ENCODE results near the gene CCER1.

Gene CCER1

DNA sequence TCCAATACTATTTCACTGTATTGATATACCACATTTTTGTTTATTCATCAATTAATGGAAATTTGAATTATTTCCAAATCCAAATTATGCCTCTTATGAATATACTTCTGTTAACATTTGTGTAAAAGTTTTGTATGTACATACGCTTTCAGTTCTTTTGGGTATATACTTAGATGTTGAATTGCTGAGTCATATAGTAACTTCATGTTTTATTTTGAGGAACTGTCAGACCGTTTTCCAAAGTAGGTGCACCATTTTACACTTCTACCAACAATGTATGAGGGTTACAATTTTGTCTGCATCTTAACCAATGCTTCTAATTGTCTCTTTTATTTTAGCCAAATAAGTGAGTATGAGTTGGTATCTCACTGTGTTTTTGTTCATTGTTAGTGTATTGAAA is 10.2 kb upstream of the CCER1 start:
- DNase-seq = no peak

DNA sequence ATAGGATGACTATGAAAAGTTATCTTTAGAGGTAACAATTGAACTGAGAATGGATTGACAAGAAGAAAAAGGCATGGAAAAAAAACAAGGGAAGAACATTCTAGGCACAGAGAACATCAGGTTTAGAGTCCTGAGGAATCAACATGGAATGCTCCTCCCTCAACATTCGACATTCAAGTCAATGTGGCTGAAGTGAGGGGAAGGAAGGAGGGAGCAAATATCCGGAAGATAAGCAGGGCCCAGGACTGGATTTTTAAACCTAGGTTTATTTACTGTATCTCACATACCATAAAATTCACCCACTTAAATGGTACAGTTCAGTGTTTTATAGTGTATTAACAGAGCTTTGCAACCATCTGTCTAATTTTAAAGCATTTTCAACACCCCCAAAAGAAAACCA is 9.6 kb upstream of the CCER1 start:
- no peak for DNase-seq

DNA sequence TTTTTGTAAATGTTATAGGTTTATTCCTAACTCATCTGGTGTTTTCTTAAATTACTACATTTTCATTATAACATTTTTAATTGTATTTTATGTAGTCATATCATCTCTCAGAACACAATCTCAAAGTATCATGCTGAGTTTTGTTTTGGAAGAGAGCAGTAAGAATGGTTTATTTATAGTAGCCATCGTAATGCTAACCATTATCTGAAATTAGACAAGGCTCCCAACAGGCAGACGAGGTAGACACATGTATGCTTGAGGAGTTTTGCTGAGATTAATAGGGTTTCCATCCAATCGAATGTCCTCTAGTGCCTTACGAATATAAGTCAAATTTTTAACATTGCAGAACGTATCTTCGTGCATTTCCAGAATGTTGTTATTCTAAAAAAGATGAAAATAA is 9.0 kb upstream of the CCER1 start:
- no peak for DNase-seq

DNA sequence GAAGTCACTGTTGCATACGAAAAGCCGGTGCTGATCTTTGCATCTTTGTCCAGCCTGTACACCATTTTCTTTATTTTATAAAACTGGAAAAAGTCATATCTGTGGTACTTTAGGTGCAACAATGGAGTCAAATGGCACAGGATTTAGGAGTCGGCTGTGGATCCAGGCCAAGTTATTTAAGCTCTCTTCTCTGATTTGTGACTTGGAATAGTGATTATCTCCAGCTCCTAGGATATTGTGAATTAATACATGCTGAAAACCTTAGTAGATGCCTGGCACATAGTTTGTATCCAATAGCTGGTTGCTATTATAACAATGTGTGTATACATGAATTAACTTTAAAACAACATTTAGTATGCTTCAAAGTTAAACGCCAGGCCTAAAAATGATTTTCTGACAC is 6.2 kb upstream of the CCER1 start:
- no peak for DNase-seq

DNA sequence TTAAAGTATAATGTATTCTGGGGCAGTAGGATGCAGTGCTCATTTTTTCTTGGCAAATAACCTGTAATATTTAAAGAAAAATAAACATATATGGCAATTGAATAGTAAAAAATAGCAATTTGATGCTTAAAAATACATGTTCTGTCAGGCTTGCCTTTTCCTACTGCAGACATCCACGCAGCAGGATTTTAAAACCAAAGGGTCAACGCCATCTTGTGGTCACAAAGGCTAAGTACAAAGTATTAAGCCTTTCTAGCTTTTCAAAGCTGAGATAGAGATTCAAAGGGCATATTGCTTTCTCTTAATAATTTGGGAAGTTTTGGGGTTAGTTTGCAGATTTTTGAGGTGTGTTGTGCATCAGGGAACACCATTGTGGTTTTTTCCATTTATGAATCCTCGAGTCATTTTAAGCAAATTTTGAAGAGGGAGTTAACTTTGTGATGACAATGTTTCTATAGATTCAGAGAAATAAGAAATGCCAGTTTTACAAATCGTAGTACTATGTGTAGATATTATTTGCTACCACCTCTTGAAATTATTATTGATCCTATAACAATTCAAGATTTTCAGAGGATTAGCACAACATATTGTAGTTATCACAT is 4.7 kb upstream of the CCER1 start:
- no peak for DNase-seq

DNA sequence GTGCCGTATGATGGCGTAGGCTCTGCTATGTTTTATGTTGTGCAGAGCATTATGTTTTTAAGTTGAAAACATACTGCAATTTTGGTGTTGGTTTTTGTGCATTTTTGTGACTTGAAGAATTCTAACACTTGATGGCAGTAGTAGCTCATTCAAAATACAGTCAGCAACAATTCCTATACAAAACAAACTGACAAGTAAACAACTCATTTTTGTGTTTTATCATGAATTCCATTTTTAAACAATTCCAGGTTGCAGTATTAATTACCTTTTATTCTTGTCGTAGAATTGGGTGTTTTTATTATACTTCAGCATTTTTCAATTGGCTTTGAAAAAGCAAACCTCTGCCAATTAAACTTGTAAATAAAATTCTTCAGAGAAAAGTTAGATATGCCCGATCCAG is 4.1 kb upstream of the CCER1 start:
- no peak for DNase-seq

DNA sequence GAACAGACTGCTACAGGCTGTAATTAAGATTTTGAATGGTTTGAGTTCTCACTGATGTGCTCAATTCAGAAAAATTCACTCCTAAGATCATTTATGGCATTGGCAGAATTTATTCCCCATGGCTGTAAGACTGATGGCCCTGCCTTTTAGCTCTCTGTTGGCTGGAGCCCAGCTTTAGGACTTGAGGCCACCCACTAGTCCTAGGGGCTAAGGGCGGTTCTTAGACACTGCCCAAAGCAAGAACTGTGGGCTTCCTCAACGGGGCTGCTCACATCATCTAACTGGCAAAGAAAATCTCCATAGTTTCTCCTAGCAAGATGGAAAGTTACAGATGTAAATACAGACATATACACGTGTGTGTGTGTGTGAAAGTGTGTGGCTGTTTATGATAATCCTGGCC is 3.4 kb upstream of the CCER1 start:
- no peak for DNase-seq

DNA sequence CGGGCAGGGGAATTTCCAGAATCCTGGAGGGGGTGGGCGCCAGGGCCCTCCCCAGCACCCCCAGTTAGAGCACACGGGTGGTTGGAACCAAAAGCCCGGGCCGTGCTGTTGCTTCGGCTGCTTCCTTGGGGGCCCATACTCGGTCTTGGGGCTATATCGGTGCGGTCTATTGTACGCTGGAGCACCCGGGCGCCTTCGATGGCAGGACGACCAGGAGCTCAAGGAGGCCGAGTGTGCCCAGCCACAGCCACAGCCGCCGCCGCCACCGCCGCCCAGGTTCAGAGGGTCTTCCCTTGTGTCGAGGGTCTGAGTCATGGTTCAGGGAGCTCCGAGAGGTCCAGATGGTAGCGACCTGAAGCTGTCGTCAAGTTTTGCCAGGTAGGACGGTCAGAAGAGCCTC is 548 bp downstream of the CCER1 start:
- no peak for DNase-seq

DNA sequence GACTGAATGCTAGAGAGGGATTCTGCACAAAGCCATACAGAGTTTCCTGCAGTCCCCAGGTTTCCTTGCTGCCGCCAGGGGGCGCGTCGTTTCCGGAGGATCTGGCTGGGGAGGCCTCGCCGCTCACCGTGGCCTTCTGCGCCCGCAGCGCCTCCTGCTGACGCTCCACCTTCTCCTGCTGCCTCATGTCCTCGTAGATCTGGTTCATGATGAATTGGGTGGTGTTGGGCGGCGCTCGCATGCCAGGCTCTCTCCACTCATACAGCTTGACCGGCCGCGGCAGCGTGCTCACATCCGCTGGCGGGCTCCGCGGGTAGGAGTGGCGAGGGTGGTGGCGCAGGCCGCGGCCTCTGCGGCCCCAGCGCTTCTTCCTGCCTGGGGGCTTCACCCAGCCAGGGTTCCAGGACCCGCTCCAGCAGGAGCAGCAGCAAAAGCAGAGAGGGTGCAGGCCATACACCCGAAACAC is 987 bp downstream of the CCER1 start:
- no peak for DNase-seq

DNA sequence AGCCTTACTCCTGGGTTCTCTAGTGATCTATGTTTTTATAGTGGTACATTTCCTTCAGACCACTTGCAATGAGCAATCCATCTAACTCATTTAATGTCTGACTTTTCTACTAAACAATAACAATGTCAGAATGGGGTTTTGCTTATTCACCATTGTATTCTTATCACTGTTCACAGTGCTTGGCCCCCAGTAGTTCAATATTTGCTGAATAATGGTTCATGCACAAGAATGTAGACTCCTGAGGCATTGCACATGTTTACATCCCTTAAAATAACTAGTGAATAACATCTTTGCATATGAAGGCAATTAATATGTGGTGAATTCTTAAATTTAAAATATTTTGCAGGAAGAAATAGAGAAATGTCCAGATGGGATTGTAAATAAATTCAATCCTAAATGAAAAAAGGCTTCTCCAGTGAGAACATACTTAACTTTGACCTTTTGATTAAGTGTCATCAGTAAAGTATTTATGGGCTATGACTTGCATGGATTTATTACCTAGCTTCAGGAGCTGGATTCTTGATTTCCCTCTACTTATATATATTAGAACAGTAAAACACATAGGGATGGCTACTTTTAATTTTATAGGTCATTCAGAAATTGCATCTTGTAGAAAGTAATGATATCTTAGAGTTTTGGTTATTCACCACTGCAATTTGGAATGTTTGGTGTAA is 3.4 kb downstream of the CCER1 start:
- DNase-seq = no peak

DNA sequence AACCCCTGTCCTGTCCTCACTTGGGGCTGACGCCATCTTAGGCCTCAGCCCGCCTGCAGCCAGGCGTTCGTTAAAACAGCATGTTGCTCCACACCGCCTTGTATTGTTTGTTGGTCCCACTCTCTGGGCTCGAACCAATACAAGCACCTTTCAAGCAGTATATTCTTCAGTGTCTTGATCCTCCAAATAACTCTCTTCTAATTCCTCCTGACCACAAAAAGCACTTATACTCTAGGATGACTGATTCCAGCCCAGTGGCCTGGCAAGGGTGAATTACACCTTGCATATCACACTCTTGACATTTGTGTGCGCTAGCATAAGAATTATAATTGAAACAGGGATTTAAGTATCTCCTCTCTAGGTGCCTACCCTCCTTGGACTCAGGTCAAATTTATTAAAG is 7.1 kb downstream of the CCER1 start:
- DNase-seq = no peak

DNA sequence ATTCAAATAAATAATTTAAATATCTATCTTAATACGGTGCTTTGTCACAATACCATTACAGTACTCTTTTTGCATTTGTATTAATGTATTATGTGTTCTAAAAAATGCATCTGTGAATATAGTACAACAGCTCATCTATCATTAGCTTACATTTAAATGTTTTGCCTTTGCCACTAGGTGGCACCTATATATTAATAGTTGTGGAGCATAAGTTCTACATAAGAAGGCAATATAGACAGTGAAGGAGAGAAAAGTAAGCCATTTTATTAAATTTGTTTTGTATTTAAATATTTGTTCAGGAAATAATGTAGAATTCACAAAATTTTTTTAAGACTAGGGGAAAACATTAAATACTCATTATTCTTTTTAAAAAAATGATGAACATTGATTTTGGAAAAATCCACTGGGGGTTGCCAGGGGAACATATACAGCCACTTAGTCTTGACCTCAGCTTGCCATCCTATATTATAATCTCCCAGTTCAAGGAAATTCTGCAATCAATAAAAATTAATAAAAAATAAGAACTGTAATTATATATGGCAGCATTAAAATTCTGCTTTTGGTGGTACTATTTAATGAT is 9.8 kb downstream of the CCER1 start:
- DNase-seq = no peak

DNA sequence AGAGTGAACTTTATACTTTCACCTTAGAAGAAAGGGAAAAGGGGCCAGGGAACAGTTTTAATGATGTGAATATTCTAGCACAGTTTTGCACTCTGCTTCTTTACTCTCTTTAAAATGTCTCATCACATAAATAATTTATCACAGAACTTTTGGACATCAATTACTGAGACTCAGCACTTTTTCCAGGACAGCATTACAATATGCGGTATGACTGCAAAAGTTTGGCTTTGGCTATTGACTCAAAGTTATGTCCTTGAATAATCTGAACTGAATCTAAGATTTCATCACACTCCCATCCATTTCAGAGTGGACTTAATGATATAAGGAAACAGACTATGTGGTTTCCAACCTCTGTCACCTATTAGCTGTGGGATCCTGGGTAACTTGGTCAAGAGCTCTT is 11.7 kb downstream of the CCER1 start:
- DNase-seq = no peak

DNA sequence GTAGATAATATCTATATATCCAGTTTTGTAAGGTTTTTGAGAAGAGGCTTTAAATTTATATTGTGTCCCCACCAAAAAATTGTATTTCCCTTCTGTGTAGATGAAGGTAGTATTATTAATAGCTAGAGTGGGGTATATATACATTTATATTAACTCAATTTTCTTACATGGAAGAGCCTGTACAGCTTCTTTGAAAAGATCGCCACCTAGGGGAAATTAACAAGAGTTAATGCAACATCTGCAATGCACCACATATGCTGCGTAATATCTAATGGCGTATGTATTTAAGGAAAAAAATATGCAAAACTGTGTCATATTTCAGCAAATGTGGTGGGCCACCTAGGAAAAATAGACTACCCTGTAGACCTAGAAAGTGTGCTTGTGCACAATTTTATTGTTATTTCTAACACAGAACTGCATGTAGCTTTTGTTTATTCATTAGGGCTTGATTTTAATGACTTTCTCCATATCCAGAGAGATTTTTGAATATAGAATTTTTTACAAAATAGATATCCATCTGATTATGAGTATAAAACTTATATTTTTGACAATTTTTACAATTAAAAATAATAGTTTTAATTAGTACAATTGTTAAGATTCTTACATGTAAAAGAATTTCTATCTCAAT is 14.0 kb downstream of the CCER1 start:
- no peak for DNase-seq

DNA sequence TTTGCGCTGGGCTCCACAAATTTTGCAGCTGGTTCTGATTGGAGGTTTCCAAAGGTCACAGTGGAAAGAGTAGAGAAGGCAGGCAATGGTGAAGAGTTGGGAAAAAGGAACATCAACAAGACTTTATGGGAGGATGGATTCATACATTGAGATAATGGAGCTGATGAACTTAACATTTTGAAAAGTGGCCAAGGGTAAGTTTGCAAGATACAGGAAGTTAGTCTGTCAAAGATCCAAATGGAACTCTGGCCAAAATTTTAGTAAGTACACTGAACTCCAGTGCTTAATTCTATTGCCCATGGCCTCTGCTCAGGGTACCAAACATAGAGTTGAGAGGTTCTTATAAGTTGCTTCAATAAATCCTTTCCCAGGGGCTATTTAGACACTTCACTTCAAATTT is 15.6 kb downstream of the CCER1 start:
- no peak for DNase-seq

DNA sequence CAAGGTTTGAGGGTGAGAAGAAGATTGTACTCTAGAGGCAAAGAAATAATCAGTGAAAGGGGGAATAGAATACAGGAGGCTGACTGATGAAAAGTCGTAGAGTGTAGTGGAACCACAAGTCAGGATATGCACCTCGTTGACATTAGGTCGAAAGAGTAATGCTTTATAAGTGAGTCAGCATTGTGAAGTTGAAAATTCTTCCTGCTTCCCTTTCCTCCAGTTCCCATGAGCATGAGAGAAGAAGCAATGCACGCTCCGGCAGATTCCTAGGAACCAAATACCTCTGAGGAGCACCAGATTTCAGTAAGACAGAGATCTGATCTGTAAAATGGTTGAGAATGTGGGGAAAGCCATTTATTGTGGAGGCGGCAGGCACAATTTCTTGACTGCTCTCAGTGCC is 16.5 kb downstream of the CCER1 start:
- no peak for DNase-seq

DNA sequence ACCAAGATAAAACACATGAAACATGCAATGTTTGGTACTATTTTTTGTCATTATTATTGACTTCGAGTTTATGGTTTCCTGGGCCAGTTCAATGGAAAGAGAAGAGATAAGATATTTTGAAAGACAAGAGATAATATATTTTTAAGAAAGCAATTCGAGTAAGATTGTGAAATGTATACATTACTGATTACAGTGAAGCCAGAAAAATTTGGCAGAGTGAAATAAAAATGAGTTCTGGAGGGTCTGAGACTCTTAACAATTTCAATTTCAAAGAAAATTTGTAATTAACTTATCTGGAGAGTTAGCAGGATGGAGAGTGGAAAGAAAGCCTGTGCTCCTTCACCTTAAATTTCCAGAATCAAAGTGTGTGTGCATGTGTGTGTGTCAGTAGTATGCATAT is 17.3 kb downstream of the CCER1 start:
- DNase-seq = no peak

DNA sequence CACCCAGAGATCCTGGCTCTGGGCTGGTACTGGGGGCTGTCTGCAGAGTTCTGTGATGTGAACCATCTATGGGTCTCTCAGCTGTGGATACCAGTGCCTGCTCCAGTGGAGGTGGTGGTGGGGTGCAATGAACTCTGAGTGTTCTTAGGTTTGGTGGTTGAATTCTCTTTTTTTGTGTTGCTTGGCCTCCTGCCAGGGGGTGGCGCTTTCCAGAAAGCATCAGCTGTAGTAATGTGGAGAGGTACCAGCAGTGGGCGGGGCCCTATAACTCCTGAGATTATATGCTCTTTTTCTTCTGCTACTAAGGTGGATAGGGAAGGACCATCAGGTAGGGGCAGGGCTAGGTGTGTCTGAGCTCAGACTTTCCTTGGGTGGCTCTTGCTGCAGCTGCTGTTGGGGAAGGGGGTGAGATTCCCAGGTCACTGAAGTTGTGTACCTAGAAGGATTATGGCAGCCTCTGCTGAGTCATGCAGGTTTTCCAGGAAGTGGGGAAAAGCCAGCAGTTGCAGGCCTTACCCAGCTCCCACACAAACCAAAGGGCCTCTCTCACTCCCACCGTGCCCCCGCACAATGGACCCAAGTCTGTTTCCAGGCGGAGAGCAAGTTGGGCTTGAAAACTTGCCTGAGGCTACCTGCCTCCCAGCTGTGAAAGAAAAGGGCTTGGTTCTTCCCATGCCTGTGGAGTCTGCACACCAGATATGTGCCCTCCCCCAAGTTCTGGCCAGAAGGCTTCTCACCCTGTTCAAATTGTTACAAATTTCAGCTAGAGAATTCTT is 18.6 kb downstream of the CCER1 start:
- no peak for DNase-seq

DNA sequence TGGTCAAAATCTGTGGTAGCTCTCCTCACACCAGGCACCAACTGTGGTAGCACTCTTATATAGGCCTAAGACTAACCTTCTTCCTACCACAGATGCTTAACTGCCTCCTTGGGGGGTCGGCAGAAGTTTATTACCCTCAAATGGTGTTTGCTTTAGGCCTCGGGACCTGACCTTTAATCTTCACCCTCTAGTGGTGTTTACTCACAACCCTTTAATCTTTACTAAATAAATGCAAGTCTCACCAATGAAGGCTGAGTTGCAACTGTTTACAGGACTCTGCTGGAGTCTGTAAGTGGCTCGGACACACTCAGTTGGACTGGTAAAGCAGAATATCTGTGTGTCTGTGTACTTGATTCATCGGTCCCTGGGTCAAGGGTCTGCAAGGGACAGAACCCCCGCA is 29.4 kb downstream of the CCER1 start:
- no peak for DNase-seq

DNA sequence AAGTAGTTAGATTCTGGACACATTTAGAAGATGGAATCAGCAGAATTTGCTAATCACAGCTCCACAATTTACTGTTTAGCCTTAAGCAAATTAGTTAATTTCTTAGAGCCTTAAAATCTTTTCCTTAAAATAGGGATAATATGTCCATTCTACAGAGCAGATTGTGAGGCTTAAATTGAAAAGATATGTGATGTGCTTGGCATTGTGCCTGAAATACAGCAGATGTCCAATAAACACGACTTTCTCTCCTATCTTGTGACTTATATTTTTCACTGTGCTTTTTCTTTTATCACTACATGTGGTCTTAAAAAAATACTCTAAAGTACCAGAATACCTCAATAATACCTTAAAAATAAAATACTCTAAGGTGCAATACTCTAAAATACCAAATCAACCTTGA is 30.6 kb downstream of the CCER1 start:
- DNase-seq = no peak

DNA sequence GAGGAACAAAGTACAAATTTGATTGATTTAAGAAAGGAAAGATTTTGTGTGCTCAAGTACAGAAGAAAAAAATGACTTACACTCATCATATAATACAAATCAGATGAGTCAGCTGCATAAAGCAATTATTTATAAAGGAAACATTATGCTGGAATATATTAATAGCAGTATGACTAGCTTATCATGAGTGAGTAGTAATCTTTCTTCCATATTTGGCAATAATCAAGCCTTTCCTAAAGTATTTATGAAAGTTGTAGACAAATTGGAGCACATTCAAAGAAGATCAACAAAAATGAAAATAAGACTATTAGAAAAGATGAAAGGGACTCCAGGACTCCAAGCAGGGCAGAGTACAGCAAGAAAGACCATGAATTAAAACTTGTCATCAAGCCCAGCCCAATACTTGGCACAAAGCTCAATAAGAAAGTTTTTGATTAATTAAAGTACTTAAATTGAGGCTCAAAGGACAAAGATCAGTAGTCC is 32.8 kb downstream of the CCER1 start:
- DNase-seq = no peak

DNA sequence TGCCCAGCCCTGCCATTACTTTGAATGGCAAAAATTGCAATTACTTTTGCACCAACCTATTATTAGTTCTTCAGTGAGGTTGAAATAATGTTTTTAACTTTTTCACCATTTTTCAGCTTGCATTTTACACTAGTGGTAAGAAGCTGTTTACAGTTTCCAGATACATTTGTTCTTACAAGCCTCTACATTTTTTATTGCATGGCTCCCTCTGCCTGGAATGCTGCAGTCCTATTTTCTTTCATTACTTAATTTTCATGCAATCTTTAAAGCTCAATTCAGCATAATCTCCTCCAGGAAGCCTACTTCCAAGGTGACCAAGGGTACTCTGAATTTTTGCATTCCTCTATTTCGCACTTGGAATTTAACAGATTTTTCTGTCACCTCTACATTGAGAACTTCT is 33.4 kb downstream of the CCER1 start:
- no peak for DNase-seq

DNA sequence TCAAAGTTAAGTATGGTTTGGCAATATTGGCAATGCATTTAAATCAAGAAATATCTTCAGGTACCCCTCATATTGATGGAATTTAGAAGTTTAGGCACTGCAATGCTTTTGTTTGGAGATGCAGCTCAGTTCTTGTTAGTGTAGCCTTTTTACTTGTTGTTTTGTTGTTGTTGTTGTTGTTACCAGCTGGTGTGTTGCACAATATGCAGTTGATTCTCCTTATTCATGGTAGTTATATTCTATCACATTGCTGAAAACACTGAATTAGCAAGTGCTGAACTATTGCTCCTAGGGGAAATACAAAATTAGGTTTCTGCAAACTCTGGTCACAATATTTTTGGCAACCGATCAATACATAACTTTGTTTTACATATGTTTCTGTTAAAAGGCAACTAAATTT is 34.8 kb downstream of the CCER1 start:
- DNase-seq = no peak

All from effector CD8-positive, alpha-beta T cell (primary cell).